ENCODE results near the gene CLEC4C.

GRCh38 chr12:7793211-7793610 is 46.0 kb upstream of the CLEC4C start:
- TF ChIP-seq CTCF (IDR thresholded peaks at IDR 0.05), result no peak
- no peak for TF ChIP-seq POLR2A (IDR thresholded peaks at IDR 0.05)

Measured in prostate gland (tissue), 2 donors.